ENCODE data around the gene ADAP1. TPM values are rescaled to one million over a fixed set of nuclear protein-coding genes. Genes with fewer than 3 reads are reported as not detected.

ADAP1 gene
- total RNA-seq, 2 donors from 2014 or later, result 24.5 to 24.6 TPM

GRCh38 chr7:894164-894867, 60.2 kb downstream of the ADAP1 start:
- no peak overlapping the region for H3K4me3 ChIP-seq
- ATAC-seq (ENCODE audit: insufficient number of reproducible peaks, low FRiP score, low read depth), result no peak
- TF ChIP-seq CTCF (IDR thresholded peaks at IDR 0.05), result no peak
- H3K27me3 ChIP-seq (replicated peaks; ENCODE audit: insufficient read depth), result no peaks in the 10 kb centered on the region
- no peak overlapping the region for H3K27ac ChIP-seq
- H3K4me1 ChIP-seq (ENCODE audit: control insufficient read depth in 1 of 2, low read depth in 2 of 2), result no peaks in the 10 kb centered on the region
- DNase-seq (ENCODE audit: low spot score), result no peak
- H3K9me3 ChIP-seq, result no peaks in the 10 kb centered on the region
- peaks cover 59% of the 10 kb centered on the region for H3K36me3 ChIP-seq

- Histone ChIP-seq H3K4me3 (no peak overlapping the region), H3K9me3 (no peaks in the 10 kb centered on the region), H3K4me1 (ENCODE audit: control insufficient read depth in 1 of 2, low read depth in 2 of 2) (no peaks in the 10 kb centered on the region), H3K27ac (no peak overlapping the region), H3K27me3 (replicated peaks; ENCODE audit: insufficient read depth) (no peaks in the 10 kb centered on the region), H3K36me3 (peaks cover 65% of the 10 kb centered on the region)
- no peak for DNase-seq (ENCODE audit: low spot score)
- ATAC-seq (ENCODE audit: insufficient number of reproducible peaks, low FRiP score, low read depth), result no peak
- TF ChIP-seq CTCF (IDR thresholded peaks at IDR 0.05), result no peak
These were observed 60.8 kb downstream of the ADAP1 start for GRCh38 chr7:893686-894085.

DNA sequence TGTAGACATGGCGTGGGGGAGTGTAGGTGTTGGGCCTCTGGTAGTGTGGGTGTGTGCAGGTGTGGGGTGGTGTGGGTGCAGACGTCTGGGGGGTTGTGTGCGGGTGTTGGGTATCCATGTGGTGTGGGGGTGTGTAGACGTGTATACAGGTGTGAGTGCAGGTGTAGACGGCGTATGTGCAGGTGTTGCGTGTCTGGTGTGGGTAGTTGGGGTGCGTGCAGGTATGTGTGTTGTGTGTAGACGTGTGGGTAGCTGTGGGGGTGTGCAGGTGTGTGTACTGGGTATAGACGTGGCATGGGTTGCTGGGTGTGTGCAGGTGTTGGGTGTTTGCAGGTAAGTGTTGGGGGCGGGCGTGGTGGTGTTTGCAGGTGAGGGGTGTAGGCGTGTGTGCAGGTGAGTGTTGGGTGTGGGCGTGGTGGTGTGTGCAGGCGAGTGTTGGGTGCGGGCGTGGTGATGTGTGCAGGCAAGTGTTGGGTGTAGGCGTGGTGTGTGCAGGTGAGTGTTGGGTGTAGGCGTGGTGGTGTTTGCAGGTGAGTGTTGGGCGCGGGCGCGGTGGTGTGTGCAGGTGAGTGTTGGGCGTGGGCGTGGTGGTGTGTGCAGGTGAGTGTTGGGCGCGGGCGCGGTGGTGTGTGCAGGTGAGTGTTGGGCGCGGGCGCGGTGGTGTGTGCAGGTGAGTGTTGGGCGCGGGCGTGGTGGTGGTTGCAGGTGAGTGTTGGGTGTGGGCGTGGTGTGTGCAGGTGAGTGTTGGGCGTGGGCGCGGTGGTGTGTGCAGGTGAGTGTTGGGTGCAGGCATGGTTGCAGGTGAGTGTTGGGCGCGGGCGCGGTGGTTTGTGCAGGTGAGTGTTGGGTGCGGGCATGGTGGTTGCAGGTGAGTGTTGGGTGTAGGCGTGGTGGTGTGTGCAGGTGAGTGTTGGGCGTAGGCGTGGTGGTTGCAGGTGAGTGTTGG, 61.6 kb downstream of the ADAP1 start:
- no peak for DNase-seq (ENCODE audit: low spot score)
- no peak overlapping the region for H3K27ac ChIP-seq
- TF ChIP-seq CTCF (IDR thresholded peaks at IDR 0.05), result no peak
- H3K4me1 ChIP-seq (ENCODE audit: control insufficient read depth in 1 of 2, low read depth in 2 of 2), result no peaks in the 10 kb centered on the region
- no peaks in the 10 kb centered on the region for H3K9me3 ChIP-seq
- no peak for ATAC-seq (ENCODE audit: insufficient number of reproducible peaks, low FRiP score, low read depth)
- H3K4me3 ChIP-seq, result no peak overlapping the region
- H3K36me3 ChIP-seq, result peaks cover 69% of the 10 kb centered on the region
- H3K27me3 ChIP-seq (replicated peaks; ENCODE audit: insufficient read depth), result no peaks in the 10 kb centered on the region

- no peak for DNase-seq (ENCODE audit: low spot score)
- no peaks in the 10 kb centered on the region for H3K4me1 ChIP-seq (ENCODE audit: control insufficient read depth in 1 of 2, low read depth in 2 of 2)
- no peak overlapping the region for H3K4me3 ChIP-seq
- ATAC-seq (ENCODE audit: insufficient number of reproducible peaks, low FRiP score, low read depth), result no peak
- H3K27me3 ChIP-seq (replicated peaks; ENCODE audit: insufficient read depth), result no peaks in the 10 kb centered on the region
- H3K36me3 ChIP-seq, result peaks cover 74% of the 10 kb centered on the region
- TF ChIP-seq CTCF (IDR thresholded peaks at IDR 0.05), result no peak
- H3K9me3 ChIP-seq, result no peaks in the 10 kb centered on the region
- H3K27ac ChIP-seq, result no peak overlapping the region
These were observed 62.7 kb downstream of the ADAP1 start for GRCh38 chr7:891805-892204.

GRCh38 chr7:891291-891690, 63.2 kb downstream of the ADAP1 start:
- Histone ChIP-seq H3K27me3 (replicated peaks; ENCODE audit: insufficient read depth) (no peaks in the 10 kb centered on the region), H3K36me3 (peaks cover 74% of the 10 kb centered on the region), H3K27ac (no peak overlapping the region), H3K4me3 (no peak overlapping the region), H3K9me3 (no peaks in the 10 kb centered on the region), H3K4me1 (ENCODE audit: control insufficient read depth in 1 of 2, low read depth in 2 of 2) (no peaks in the 10 kb centered on the region)
- DNase-seq (ENCODE audit: low spot score) (no peak), ATAC-seq (ENCODE audit: insufficient number of reproducible peaks, low FRiP score, low read depth) (no peak)
- no peak for TF ChIP-seq CTCF (IDR thresholded peaks at IDR 0.05)

All from thoracic aorta (tissue), 2 donors.